T-cell (primary cell): Measurements from ENCODE around the gene ANKRD63. TPM values are rescaled to one million over a fixed set of nuclear protein-coding genes. Genes with fewer than 3 reads are reported as not detected.

Experiments
- ATAC-seq, 4 experiments: fragments of 200-7000 bp in 3 of 4; fragments of 150-1000 bp in 1 of 4; cut with Tn5 transposase; replicated peaks in 1 of 4; 1 replicate in 3 of 4; 2 replicates in 1 of 4; pipeline ENCODE4 v1.10.0; 2021; ENCODE audit warnings: moderate library complexity in 3 of 4, mild to moderate bottlenecking in 2 of 4, moderate number of reproducible peaks in 1 of 4
- CTCF ChIA-PET, 2 donors: fragments of 300-600 bp; sonication (Branson Sonifier 250); formaldehyde crosslinking; loops; one replicate each; lab custom pipeline; 2022; ENCODE audit warnings: antibody characterized with exemption in 2 of 2; lab: Charles Lee
- POLR2A ChIA-PET, 2 donors: fragments of 300-600 bp; sonication (Branson Sonifier 250); formaldehyde crosslinking; loops; one replicate each; lab custom pipeline; 2022; ENCODE audit warnings: antibody characterized with exemption in 2 of 2; lab: Charles Lee
- DNase-seq, 35 experiments: peaks; one replicate each; pipeline versions ENCODE4 v3.0.0 to v3.0.0-alpha.2; 2013 to 2023
- H3K27ac ChIP-seq: one replicate; pipeline ENCODE4 v1.5.1; 2013; ENCODE audit warnings: low read length
- H3K27me3 ChIP-seq, 2 experiments: replicated peaks in 1 of 2; 1 replicate in 1 of 2; 2 replicates in 1 of 2; pipeline versions ENCODE4 v1.6.1 to v1.7.0; 2013; ENCODE audit warnings: low read length in 1 of 2, mixed read lengths in 1 of 2; ENCODE audit not compliant: control insufficient read depth in 2 of 2, insufficient read depth in 2 of 2; ENCODE audit errors: extremely low read depth in 1 of 2
- H3K36me3 ChIP-seq, 2 donors: 1 replicate in 1 of 2; 2 replicates in 1 of 2; pipeline versions ENCODE4 v1.6.1 to v1.7.0; 2013; ENCODE audit warnings: low read length in 1 of 2; ENCODE audit not compliant: control insufficient read depth in 2 of 2, insufficient read depth in 1 of 2; ENCODE audit errors: extremely low read depth in 1 of 2
- H3K4me1 ChIP-seq, 2 experiments: 1 replicate in 1 of 2; 2 replicates in 1 of 2; pipeline versions ENCODE4 v1.6.1 to v1.7.0; 2013; ENCODE audit warnings: low read length in 2 of 2, mixed read lengths in 1 of 2; ENCODE audit not compliant: insufficient read depth in 2 of 2, control insufficient read depth in 1 of 2; ENCODE audit errors: extremely low read depth in 1 of 2
- H3K4me3 ChIP-seq, 2 donors: 1 replicate in 1 of 2; 2 replicates in 1 of 2; pipeline versions ENCODE4 v1.5.1 to v1.7.0; 2013; ENCODE audit warnings: mild to moderate bottlenecking in 2 of 2, low read length in 1 of 2, moderate library complexity in 1 of 2; ENCODE audit not compliant: control insufficient read depth in 1 of 2; ENCODE audit errors: extremely low read depth in 1 of 2
- H3K9me3 ChIP-seq: 2 replicates; pipeline ENCODE4 v1.7.0; 2013
- H3K27ac Mint-ChIP-seq, 2 donors: one replicate each; pipeline ENCODE4 v1.8.0; 2020 to 2021; ENCODE audit warnings: mild to moderate bottlenecking in 2 of 2, mixed read lengths in 2 of 2
- H3K27me3 Mint-ChIP-seq, 2 donors: one replicate each; pipeline ENCODE4 v1.8.0; 2021 to 2022; ENCODE audit warnings: mixed read lengths in 2 of 2
- H3K36me3 Mint-ChIP-seq: one replicate; pipeline ENCODE4 v1.8.0; 2021; ENCODE audit warnings: mixed read lengths
- H3K4me1 Mint-ChIP-seq, 3 donors: one replicate each; pipeline ENCODE4 v1.8.0; 2020 to 2022; ENCODE audit warnings: mixed read lengths in 3 of 3, mild to moderate bottlenecking in 1 of 3
- H3K4me3 Mint-ChIP-seq, 3 donors: one replicate each; pipeline ENCODE4 v1.8.0; 2020 to 2022; ENCODE audit warnings: mild to moderate bottlenecking in 3 of 3, mixed read lengths in 3 of 3, moderate library complexity in 3 of 3
- H3K9me3 Mint-ChIP-seq, 3 donors: one replicate each; pipeline ENCODE4 v1.8.0; 2020 to 2022; ENCODE audit warnings: mixed read lengths in 3 of 3
- WGBS: methylation state at CpG from one replicate; pipeline ENCODE4 v1.1.5; 2013; ENCODE audit warnings: missing lambda C conversion rate; ENCODE audit not compliant: insufficient coverage; 5-methylcytosine and 5-hydroxymethylcytosine counted together
- total RNA-seq, 35 experiments: library from RNA in 6 of 35; stranded (reverse) in 6 of 35; fragments of 120-200 nt in 1 of 35; gene quantifications; one replicate each; pipeline versions ENCODE4 v1.2.1 to v1.2.4 and lab custom pipeline; 2013 to 2026

Gene ANKRD63
- total RNA-seq, 5 donors from 2014 or later (not counting 1 experiment from before 2014, with no cell fraction given), result 0.23 to 0.38 TPM; not detected in 3

DNA sequence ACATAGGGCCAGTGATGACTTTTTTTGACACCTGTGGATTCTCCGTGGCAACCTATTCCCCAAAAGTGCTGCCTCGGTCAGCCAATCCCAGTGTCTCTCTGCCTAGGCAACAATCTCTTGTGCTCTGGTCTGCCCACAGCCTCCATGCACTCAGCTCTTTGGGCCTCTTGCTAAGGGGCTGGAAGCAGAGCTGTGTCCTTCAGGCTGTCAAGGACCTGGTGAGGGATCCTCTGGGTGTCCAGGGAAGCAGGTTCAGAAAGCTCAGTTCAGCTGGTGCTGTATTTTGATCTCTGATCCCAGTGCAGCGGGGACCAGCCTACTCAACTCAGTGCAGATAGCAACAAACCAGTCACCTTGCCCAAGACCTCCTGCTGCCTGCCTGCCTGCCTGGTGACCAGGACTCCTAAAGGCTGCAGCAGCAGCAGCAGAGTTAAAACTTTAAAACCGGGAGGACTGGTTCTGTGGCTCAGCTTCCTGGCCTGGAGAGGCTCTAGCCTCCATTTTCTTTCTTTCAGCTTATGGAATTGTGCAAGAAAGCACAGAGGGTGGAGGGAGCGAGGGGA, 37.8 kb downstream of the ANKRD63 start:
- H3K4me3 Mint-ChIP-seq, result no peak overlapping the region
- H3K27ac ChIP-seq, result no peak overlapping the region
- no peaks in the 10 kb centered on the region for H3K9me3 Mint-ChIP-seq
- H3K27me3 Mint-ChIP-seq, result peaks cover 0 to 11% of the 10 kb centered on the region in 2 donors
- ChIA-PET POLR2A (no interaction called here), CTCF (no interaction called here)
- H3K36me3 Mint-ChIP-seq, result no peaks in the 10 kb centered on the region
- WGBS, result 100% methylated on average over 4 of the region's 5 CpGs
- peaks cover 0 to 30% of the 10 kb centered on the region in 2 experiments for H3K27me3 ChIP-seq
- no peak overlapping the region for H3K4me3 ChIP-seq
- no peaks in the 10 kb centered on the region for H3K9me3 ChIP-seq
- ATAC-seq (no peak), DNase-seq (no peak)
- H3K36me3 ChIP-seq, result no peaks in the 10 kb centered on the region
- no peak overlapping the region for H3K27ac Mint-ChIP-seq
- H3K4me1 Mint-ChIP-seq, result no peaks in the 10 kb centered on the region
- H3K4me1 ChIP-seq, result no peaks in the 10 kb centered on the region

DNA sequence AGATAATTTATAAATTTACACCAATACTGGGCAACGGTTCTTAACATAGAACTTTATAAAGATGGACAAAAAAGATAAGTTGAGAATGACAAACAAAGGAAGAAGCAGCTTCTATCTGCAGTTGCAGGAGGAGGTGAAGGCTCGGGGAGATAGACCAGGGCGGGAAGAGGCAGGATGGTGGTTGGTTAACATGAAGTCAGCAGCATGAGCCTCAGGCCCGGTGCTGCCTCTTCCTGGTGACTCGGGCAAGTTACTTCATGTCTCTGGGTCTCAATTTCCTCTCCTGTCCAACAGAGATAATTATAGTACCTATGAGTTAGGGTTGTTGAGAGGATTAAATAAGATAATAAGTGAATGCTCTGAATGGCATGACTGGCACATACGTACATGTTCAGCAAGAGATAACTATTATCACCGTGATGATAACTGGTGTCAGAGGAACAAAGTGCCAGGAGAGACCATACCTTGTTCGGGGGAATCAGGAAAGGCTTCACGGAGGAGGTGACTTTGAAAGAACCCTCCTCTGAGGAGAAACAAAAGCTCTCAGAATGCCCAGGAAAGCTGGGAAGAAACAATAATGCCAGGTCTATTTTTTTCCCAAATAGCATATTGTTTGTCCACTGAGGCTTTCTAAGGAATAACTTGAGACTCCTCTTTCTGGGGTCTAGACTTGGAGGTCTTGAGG, 39.6 kb downstream of the ANKRD63 start:
- H3K4me1 Mint-ChIP-seq, result peaks cover 6% of the 10 kb centered on the region in 3 donors
- CTCF ChIA-PET, result no interaction called here
- H3K9me3 Mint-ChIP-seq, result no peaks in the 10 kb centered on the region
- Histone ChIP-seq H3K4me1 (peaks cover 0 to 11% of the 10 kb centered on the region in 2 experiments), H3K27me3 (peaks cover 0 to 41% of the 10 kb centered on the region in 2 experiments), H3K27ac (no peak overlapping the region), H3K9me3 (no peaks in the 10 kb centered on the region), H3K4me3 (no peak overlapping the region), H3K36me3 (no peaks in the 10 kb centered on the region)
- WGBS, result 93% methylated on average over 3 of the region's 9 CpGs
- H3K27me3 Mint-ChIP-seq, result peaks cover 8 to 18% of the 10 kb centered on the region in 2 donors
- no peak for ATAC-seq
- no peak for DNase-seq
- no peaks in the 10 kb centered on the region for H3K36me3 Mint-ChIP-seq
- no peak overlapping the region for H3K27ac Mint-ChIP-seq
- no peak overlapping the region for H3K4me3 Mint-ChIP-seq
- POLR2A ChIA-PET, result no interaction called here

- peaks cover 0 to 44% of the 10 kb centered on the region in 2 experiments for H3K27me3 ChIP-seq
- no peak for DNase-seq
- Mint-ChIP-seq H3K9me3 (no peaks in the 10 kb centered on the region), H3K36me3 (no peaks in the 10 kb centered on the region), H3K4me1 (peaks cover 6 to 9% (median 9%) of the 10 kb centered on the region in 3 donors), H3K4me3 (no peak overlapping the region), H3K27ac (no peak overlapping the region), H3K27me3 (peaks cover 15 to 24% of the 10 kb centered on the region in 2 donors)
- ChIA-PET CTCF (interaction anchor here in 1 of 2 donors (1.1 kb wide), 1 partner anchor 25 kb away, joined by 3 read pairs; no protein-coding TSS in a partner anchor), POLR2A (no interaction called here)
- H3K4me3 ChIP-seq, result no peak overlapping the region
- H3K9me3 ChIP-seq, result no peaks in the 10 kb centered on the region
- no peak for ATAC-seq
- WGBS, result 90% methylated on average over 3 of the region's 5 CpGs
- peaks cover 0 to 11% of the 10 kb centered on the region in 2 experiments for H3K4me1 ChIP-seq
- H3K36me3 ChIP-seq, result no peaks in the 10 kb centered on the region
- H3K27ac ChIP-seq, result no peak overlapping the region
Observed at GRCh38 chr15:40242601-40243000, 40.3 kb downstream of the ANKRD63 start.

DNA sequence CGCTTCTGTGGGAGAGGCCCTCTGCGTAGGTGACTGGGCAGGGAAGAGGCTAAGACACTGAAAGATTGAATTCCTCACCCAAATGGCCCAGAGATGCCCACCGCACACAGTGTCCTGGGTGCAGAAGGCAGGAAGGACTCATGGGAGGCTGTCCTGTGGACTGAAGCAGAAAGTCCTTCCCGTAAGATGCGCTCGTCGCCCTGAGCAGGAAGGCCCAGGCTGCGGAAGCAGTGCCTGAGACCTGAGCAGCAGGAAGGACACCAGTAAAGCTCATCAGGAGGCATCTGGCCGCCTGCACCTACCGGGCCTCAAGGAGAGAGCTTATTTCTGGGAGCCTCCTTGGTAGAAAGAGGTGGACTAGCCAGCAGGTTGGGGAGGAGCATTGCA, 40.7 kb downstream of the ANKRD63 start:
- ATAC-seq (no peak), DNase-seq (no peak)
- Histone ChIP-seq H3K27ac (no peak overlapping the region), H3K36me3 (no peaks in the 10 kb centered on the region), H3K27me3 (peaks cover 0 to 44% of the 10 kb centered on the region in 2 experiments), H3K4me3 (no peak overlapping the region), H3K9me3 (no peaks in the 10 kb centered on the region), H3K4me1 (peaks cover 0 to 11% of the 10 kb centered on the region in 2 experiments)
- POLR2A ChIA-PET, result no interaction called here
- Mint-ChIP-seq H3K36me3 (no peaks in the 10 kb centered on the region), H3K4me3 (no peak overlapping the region), H3K27ac (no peak overlapping the region), H3K27me3 (peaks cover 16 to 27% of the 10 kb centered on the region in 2 donors), H3K4me1 (peaks cover 6 to 9% (median 9%) of the 10 kb centered on the region in 3 donors), H3K9me3 (no peaks in the 10 kb centered on the region)
- CTCF ChIA-PET, result interaction anchor here in 1 of 2 donors (1.1 kb wide), 1 partner anchor 24 kb away, joined by 3 read pairs; no protein-coding TSS in a partner anchor
- 92% methylated on average over 10 of the region's 10 CpGs for WGBS

- CTCF ChIA-PET, result interaction anchor here in 1 of 2 donors (1.1 kb wide), 1 partner anchor 24 kb away, joined by 3 read pairs; no protein-coding TSS in a partner anchor
- no peak overlapping the region for H3K27ac ChIP-seq
- Mint-ChIP-seq H3K27ac (no peak overlapping the region), H3K27me3 (peaks cover 16 to 30% of the 10 kb centered on the region in 2 donors), H3K9me3 (no peaks in the 10 kb centered on the region), H3K4me1 (peaks cover 6 to 9% (median 9%) of the 10 kb centered on the region in 3 donors), H3K36me3 (no peaks in the 10 kb centered on the region), H3K4me3 (no peak overlapping the region)
- DNase-seq, result peak in 1 of 35 experiments; percentile 4
- no peaks in the 10 kb centered on the region for H3K9me3 ChIP-seq
- WGBS, result 84% methylated on average over 14 of the region's 14 CpGs
- no peak overlapping the region for H3K4me3 ChIP-seq
- H3K4me1 ChIP-seq, result peaks cover 0 to 11% of the 10 kb centered on the region in 2 experiments
- peaks cover 0 to 44% of the 10 kb centered on the region in 2 experiments for H3K27me3 ChIP-seq
- POLR2A ChIA-PET, result no interaction called here
- no peak for ATAC-seq
- H3K36me3 ChIP-seq, result no peaks in the 10 kb centered on the region
Observed at GRCh38 chr15:40241269-40242212, 41.3 kb downstream of the ANKRD63 start.
